PC-9 (cell line): ENCODE data around the gene SLC38A6.

Experiments used
- CTCF ChIP-seq: fragments of 200-600 bp; sonication (generic); conservative IDR thresholded peaks from 2 replicates; pipeline ENCODE4 v1.6.1; 2017; ENCODE audit warnings: mixed run types, antibody characterized with exemption, mild to moderate bottlenecking, moderate library complexity
- EZH2 ChIP-seq: fragments of 200-600 bp; sonication (generic); IDR thresholded peaks from 2 replicates; pipeline ENCODE4 v1.8.0; 2017; ENCODE audit warnings: antibody characterized with exemption, low read depth

- no peak for TF ChIP-seq CTCF
- TF ChIP-seq EZH2, result no peak
Observed at GRCh38 chr14:61033855-61034254, 52.8 kb downstream of the SLC38A6 start.
